GM23338 (cell line): Measurements from ENCODE around the gene MYH10. TPM values are rescaled to one million over a fixed set of nuclear protein-coding genes. Genes with fewer than 3 reads are reported as not detected.

Source experiments
- ATAC-seq: fragments of 200-7000 bp; cut with Tn5 transposase; 3 replicates; pipeline ENCODE4 v1.9.1; 2020
- DNase-seq: peaks from one replicate; pipeline ENCODE4 v3.0.0-alpha.2; 2015; ENCODE audit warnings: low spot score
- H2AFZ ChIP-seq: fragments of 200-600 bp; sonication (generic); 2 replicates; pipeline ENCODE4 v1.8.0; 2016; ENCODE audit warnings: antibody characterized with exemption, mild to moderate bottlenecking, moderate library complexity
- H3F3A ChIP-seq: fragments of 200-600 bp; sonication (generic); replicated peaks from 2 replicates; pipeline ENCODE4 v1.8.0; 2017; ENCODE audit warnings: antibody characterized with exemption, mixed run types, low read depth
- H3K27ac ChIP-seq: fragments of 200-600 bp; sonication (generic); 2 replicates; pipeline ENCODE4 v1.6.1; 2016; ENCODE audit warnings: low read depth
- H3K27me3 ChIP-seq: fragments of 200-600 bp; sonication (generic); 2 replicates; pipeline ENCODE4 v1.8.0; 2016; ENCODE audit warnings: mild to moderate bottlenecking, mixed run types, moderate library complexity; ENCODE audit not compliant: insufficient read depth
- H3K36me3 ChIP-seq: fragments of 200-600 bp; sonication (generic); 2 replicates; pipeline ENCODE4 v1.8.0; 2016; ENCODE audit warnings: mild to moderate bottlenecking; ENCODE audit not compliant: insufficient read depth
- H3K4me1 ChIP-seq: fragments of 200-600 bp; sonication (generic); 2 replicates; pipeline ENCODE4 v1.8.0; 2016; ENCODE audit warnings: mild to moderate bottlenecking, moderate library complexity; ENCODE audit not compliant: insufficient read depth
- H3K4me2 ChIP-seq: fragments of 200-600 bp; sonication (generic); 2 replicates; pipeline ENCODE4 v1.7.1; 2017; ENCODE audit warnings: mixed run types
- H3K4me3 ChIP-seq: fragments of 200-600 bp; sonication (generic); 2 replicates; pipeline ENCODE4 v1.6.1; 2016; ENCODE audit warnings: mixed run types
- H3K79me2 ChIP-seq: fragments of 200-600 bp; sonication (generic); replicated peaks from 2 replicates; pipeline ENCODE4 v1.8.0; 2017; ENCODE audit warnings: mild to moderate bottlenecking; ENCODE audit not compliant: insufficient read depth
- H3K9me2 ChIP-seq: fragments of 200-600 bp; sonication (generic); 2 replicates; pipeline ENCODE4 v1.8.0; 2017; ENCODE audit not compliant: insufficient read depth
- H4K20me1 ChIP-seq: fragments of 200-600 bp; sonication (generic); replicated peaks from 2 replicates; pipeline ENCODE4 v1.8.0; 2017; ENCODE audit warnings: mild to moderate bottlenecking; ENCODE audit not compliant: insufficient read depth
- H3K27ac Mint-ChIP-seq: 2 replicates; pipeline ENCODE4 v1.8.0; 2020; ENCODE audit warnings: inconsistent platforms, mild to moderate bottlenecking, moderate library complexity, mixed read lengths
- H3K27me3 Mint-ChIP-seq: 3 replicates; pipeline ENCODE4 v1.8.0; 2022; ENCODE audit warnings: low read depth, mild to moderate bottlenecking, moderate library complexity, mixed read lengths, inconsistent platforms; ENCODE audit not compliant: insufficient read depth, poor library complexity
- H3K36me3 Mint-ChIP-seq: 3 replicates; pipeline ENCODE4 v1.8.0; 2021; ENCODE audit warnings: low read depth, mild to moderate bottlenecking, inconsistent platforms, moderate library complexity, mixed read lengths
- H3K4me1 Mint-ChIP-seq: 3 replicates; pipeline ENCODE4 v1.8.0; 2020; ENCODE audit warnings: mild to moderate bottlenecking, inconsistent platforms, mixed read lengths
- H3K4me3 Mint-ChIP-seq: 3 replicates; pipeline ENCODE4 v1.8.0; 2021; ENCODE audit warnings: moderate library complexity, mild to moderate bottlenecking, inconsistent platforms, mixed read lengths
- H3K9me3 Mint-ChIP-seq: 3 replicates; pipeline ENCODE4 v1.8.0; 2020; ENCODE audit warnings: moderate library complexity, mild to moderate bottlenecking, inconsistent platforms, mixed read lengths
- CREB1 ChIP-seq: fragments of 250-450 bp; sonication (Bioruptor Pico); IDR thresholded peaks from 2 replicates; pipeline ENCODE4 v1.5.0; 2020; ENCODE audit warnings: low read depth, mild to moderate bottlenecking, moderate library complexity
- EZH2 ChIP-seq: fragments of 200-600 bp; sonication (generic); IDR thresholded peaks from one replicate; pipeline ENCODE4 v1.8.0; 2017; ENCODE audit warnings: antibody characterized with exemption, mild to moderate bottlenecking, low read depth; ENCODE audit not compliant: unreplicated experiment
- EZH2phosphoT487 ChIP-seq: fragments of 200-600 bp; sonication (generic); IDR thresholded peaks from one replicate; pipeline ENCODE4 v1.8.1; 2018; ENCODE audit warnings: antibody characterized with exemption; ENCODE audit not compliant: unreplicated experiment
- JUNB ChIP-seq: IDR thresholded peaks from one replicate; pipeline ENCODE4 v1.6.1; 2016; ENCODE audit warnings: antibody characterized with exemption; ENCODE audit not compliant: unreplicated experiment
- NANOG ChIP-seq: IDR thresholded peaks from 2 replicates; pipeline ENCODE4 v1.6.1; 2016; ENCODE audit warnings: antibody characterized with exemption, borderline replicate concordance
- POLR2AphosphoS5 ChIP-seq: IDR thresholded peaks from 2 replicates; pipeline ENCODE4 v1.6.1; 2016; ENCODE audit warnings: antibody characterized with exemption, low read depth
- STAT1 ChIP-seq: IDR thresholded peaks from one replicate; pipeline ENCODE4 v1.6.1; 2016; ENCODE audit warnings: antibody characterized with exemption; ENCODE audit not compliant: unreplicated experiment
- ZNF114 ChIP-seq: fragments of 250-450 bp; sonication (Bioruptor Pico); IDR thresholded peaks from 2 replicates; pipeline ENCODE4 v1.5.0; 2020; ENCODE audit warnings: mild to moderate bottlenecking, moderate library complexity
- ZNF331 ChIP-seq: fragments of 250-450 bp; sonication (Bioruptor Pico); IDR thresholded peaks from 2 replicates; pipeline ENCODE4 v1.5.0; 2020; ENCODE audit warnings: low read depth, mild to moderate bottlenecking, moderate library complexity
- polyA plus RNA-seq: library from polyadenylated mRNA; unstranded; fragments of >200 nt; fragmentation: Nextera tagmentation; extraction: Ambion mirVana; gene quantifications from 2 replicates; pipeline ENCODE4 v1.2.1, GENCODE V29; 2016
- total RNA-seq: library from RNA; depleted of rRNA; stranded (reverse); fragments of >200 nt; shearing (Covaris generic); gene quantifications from 2 replicates; pipeline ENCODE4 v1.2.3, GENCODE V29; 2014
- TF ChIP-seq, protein P1 (sequence below): IDR thresholded peaks from one replicate; pipeline ENCODE4 v1.6.1; 2018; ENCODE audit warnings: antibody characterized with exemption; ENCODE audit not compliant: unreplicated experiment
- TF ChIP-seq, protein P2 (sequence below): IDR thresholded peaks from 2 replicates; pipeline ENCODE4 v1.6.1; 2016; ENCODE audit warnings: antibody characterized with exemption
- TF ChIP-seq, protein P3 (sequence below), 2 experiments: fragments of 200-600 bp in 1 of 2; sonication (generic) in 1 of 2; conservative IDR thresholded peaks; 2 replicates each; pipeline versions ENCODE4 v1.5.1 to v1.6.1; 2016 to 2017; ENCODE audit warnings: antibody characterized with exemption in 2 of 2, low read depth in 2 of 2, mild to moderate bottlenecking in 2 of 2, moderate library complexity in 1 of 2

The MYH10 gene
- total and polyA plus RNA-seq, 2 experiments from 2014 or later = 89.5 to 230 TPM

DNA sequence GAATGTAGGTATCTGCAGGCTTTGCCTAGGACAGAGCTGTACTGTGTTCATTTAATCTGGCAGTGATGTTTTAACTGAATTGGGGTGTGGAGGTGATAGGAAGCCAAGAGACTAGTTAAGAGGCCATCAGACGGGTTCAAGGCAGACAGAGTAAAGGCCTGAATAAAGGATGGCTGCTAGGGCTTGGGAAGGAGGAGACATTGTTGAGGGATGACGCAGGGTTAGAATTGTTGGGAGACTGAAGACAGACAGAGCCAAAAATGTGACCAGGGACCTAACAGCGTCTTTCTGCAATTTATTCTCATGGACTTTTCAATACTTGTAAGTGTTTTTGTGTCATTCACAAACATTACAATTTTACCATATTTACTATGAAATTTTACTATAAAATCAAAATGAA is 48.6 kb upstream of the MYH10 start (continued):
- TF ChIP-seq, protein P1, sequence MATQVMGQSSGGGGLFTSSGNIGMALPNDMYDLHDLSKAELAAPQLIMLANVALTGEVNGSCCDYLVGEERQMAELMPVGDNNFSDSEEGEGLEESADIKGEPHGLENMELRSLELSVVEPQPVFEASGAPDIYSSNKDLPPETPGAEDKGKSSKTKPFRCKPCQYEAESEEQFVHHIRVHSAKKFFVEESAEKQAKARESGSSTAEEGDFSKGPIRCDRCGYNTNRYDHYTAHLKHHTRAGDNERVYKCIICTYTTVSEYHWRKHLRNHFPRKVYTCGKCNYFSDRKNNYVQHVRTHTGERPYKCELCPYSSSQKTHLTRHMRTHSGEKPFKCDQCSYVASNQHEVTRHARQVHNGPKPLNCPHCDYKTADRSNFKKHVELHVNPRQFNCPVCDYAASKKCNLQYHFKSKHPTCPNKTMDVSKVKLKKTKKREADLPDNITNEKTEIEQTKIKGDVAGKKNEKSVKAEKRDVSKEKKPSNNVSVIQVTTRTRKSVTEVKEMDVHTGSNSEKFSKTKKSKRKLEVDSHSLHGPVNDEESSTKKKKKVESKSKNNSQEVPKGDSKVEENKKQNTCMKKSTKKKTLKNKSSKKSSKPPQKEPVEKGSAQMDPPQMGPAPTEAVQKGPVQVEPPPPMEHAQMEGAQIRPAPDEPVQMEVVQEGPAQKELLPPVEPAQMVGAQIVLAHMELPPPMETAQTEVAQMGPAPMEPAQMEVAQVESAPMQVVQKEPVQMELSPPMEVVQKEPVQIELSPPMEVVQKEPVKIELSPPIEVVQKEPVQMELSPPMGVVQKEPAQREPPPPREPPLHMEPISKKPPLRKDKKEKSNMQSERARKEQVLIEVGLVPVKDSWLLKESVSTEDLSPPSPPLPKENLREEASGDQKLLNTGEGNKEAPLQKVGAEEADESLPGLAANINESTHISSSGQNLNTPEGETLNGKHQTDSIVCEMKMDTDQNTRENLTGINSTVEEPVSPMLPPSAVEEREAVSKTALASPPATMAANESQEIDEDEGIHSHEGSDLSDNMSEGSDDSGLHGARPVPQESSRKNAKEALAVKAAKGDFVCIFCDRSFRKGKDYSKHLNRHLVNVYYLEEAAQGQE = no peak
- TF ChIP-seq, protein P2, sequence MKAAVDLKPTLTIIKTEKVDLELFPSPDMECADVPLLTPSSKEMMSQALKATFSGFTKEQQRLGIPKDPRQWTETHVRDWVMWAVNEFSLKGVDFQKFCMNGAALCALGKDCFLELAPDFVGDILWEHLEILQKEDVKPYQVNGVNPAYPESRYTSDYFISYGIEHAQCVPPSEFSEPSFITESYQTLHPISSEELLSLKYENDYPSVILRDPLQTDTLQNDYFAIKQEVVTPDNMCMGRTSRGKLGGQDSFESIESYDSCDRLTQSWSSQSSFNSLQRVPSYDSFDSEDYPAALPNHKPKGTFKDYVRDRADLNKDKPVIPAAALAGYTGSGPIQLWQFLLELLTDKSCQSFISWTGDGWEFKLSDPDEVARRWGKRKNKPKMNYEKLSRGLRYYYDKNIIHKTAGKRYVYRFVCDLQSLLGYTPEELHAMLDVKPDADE = no peak
- no peak for TF ChIP-seq EZH2
- no peak for TF ChIP-seq STAT1
- no peak for TF ChIP-seq NANOG
- TF ChIP-seq POLR2AphosphoS5 = no peak
- TF ChIP-seq JUNB = no peak

DNA sequence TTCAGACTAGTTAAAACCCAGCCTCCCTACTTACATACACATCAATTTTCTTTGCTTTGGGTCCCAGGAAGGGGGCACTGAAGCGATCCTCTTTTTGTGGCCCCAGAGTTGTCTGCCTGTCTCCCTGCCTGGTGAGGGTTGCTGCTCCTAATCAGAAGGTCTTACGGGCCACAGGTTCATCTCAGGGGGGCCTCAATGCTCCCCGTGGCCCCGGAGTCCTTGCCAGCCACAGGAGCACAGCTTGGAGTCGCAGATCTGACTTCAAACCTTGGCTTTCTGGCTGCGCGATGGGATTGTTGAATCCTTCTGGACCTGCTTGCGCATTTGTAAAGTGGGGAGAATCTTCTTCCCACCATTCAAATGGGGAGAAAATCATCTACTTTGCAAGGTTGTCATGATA is 44.8 kb upstream of the MYH10 start:
- H3K4me3 ChIP-seq = peak overlapping the region; percentile 18; the same call in 1 of the 2 replicates
- peak overlapping the region; percentile 62 for H3K4me2 ChIP-seq
- H3K79me2 ChIP-seq = no peaks in the 10 kb centered on the region
- Mint-ChIP-seq H3K36me3 (no peaks in the 10 kb centered on the region; the same call in 2 of the 3 replicates), H3K4me1 (peaks cover 22% of the 10 kb centered on the region), H3K4me3 (peak overlapping the region; percentile 3; the same call in 1 of the 3 replicates), H3K27ac (no peak overlapping the region), H3K9me3 (peaks cover 9% of the 10 kb centered on the region; the same call in 1 of the 3 replicates), H3K27me3 (peaks cover 9% of the 10 kb centered on the region)
- no peaks in the 10 kb centered on the region for H4K20me1 ChIP-seq
- peak overlapping the region; percentile 94 for H2AFZ ChIP-seq
- H3K36me3 ChIP-seq = no peaks in the 10 kb centered on the region
- peak; percentile 21 for ATAC-seq
- H3F3A ChIP-seq = no peaks in the 10 kb centered on the region
- peaks cover 29% of the 10 kb centered on the region for H3K4me1 ChIP-seq
- H3K9me2 ChIP-seq = peaks cover 3% of the 10 kb centered on the region; the same call in 1 of the 2 replicates
- no peak overlapping the region for H3K27ac ChIP-seq
- no peak for DNase-seq
- H3K27me3 ChIP-seq = no peaks in the 10 kb centered on the region
- TF ChIP-seq, protein P3, sequence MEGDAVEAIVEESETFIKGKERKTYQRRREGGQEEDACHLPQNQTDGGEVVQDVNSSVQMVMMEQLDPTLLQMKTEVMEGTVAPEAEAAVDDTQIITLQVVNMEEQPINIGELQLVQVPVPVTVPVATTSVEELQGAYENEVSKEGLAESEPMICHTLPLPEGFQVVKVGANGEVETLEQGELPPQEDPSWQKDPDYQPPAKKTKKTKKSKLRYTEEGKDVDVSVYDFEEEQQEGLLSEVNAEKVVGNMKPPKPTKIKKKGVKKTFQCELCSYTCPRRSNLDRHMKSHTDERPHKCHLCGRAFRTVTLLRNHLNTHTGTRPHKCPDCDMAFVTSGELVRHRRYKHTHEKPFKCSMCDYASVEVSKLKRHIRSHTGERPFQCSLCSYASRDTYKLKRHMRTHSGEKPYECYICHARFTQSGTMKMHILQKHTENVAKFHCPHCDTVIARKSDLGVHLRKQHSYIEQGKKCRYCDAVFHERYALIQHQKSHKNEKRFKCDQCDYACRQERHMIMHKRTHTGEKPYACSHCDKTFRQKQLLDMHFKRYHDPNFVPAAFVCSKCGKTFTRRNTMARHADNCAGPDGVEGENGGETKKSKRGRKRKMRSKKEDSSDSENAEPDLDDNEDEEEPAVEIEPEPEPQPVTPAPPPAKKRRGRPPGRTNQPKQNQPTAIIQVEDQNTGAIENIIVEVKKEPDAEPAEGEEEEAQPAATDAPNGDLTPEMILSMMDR (conservative IDR thresholded peaks at IDR 0.05; ENCODE audit: low read depth in 2 of 2) = no peak
- TF ChIP-seq ZNF331 (CRISPR knock-in tag) (no peak), POLR2AphosphoS5 (no peak), JUNB (no peak), EZH2phosphoT487 (no peak), CREB1 (CRISPR knock-in tag) (no peak), STAT1 (no peak), ZNF114 (CRISPR knock-in tag) (no peak), NANOG (no peak)
- TF ChIP-seq, protein P1 = no peak
- TF ChIP-seq, protein P2 = no peak
